Mesendoderm (in vitro differentiated cells): ENCODE results near the gene PPP1R12B.
A peak's percentile ranks its signal among the peaks of the same experiment; 100 is the strongest.

Experiments used
- DNase-seq: peaks from one replicate; pipeline ENCODE4 v3.0.0; 2013
- H2AK5ac ChIP-seq: 2 replicates; pipeline ENCODE4 v1.6.1; 2013; ENCODE audit warnings: low read length, inconsistent platforms
- H2BK120ac ChIP-seq: 2 replicates; pipeline ENCODE4 v1.6.1; 2013; ENCODE audit warnings: low read depth, mild to moderate bottlenecking, low read length, moderate library complexity, mixed read lengths
- H2BK15ac ChIP-seq: replicated peaks from 2 replicates; pipeline ENCODE4 v1.6.1; 2013; ENCODE audit warnings: low read depth, mild to moderate bottlenecking, moderate library complexity
- H2BK5ac ChIP-seq: 2 replicates; pipeline ENCODE4 v1.6.1; 2013; ENCODE audit warnings: low read length, inconsistent platforms
- H3K18ac ChIP-seq: 2 replicates; pipeline ENCODE4 v1.6.1; 2013; ENCODE audit warnings: mild to moderate bottlenecking, low read length, mixed read lengths
- H3K23ac ChIP-seq: one replicate; pipeline ENCODE4 v1.6.1; 2013; ENCODE audit warnings: low read length
- H3K27ac ChIP-seq: 2 replicates; pipeline ENCODE4 v1.5.1; 2013; ENCODE audit warnings: low read depth, mild to moderate bottlenecking, inconsistent platforms, low read length, moderate library complexity
- H3K27me3 ChIP-seq: 2 replicates; pipeline ENCODE4 v1.6.1; 2013; ENCODE audit warnings: low read length, control low read depth, mild to moderate bottlenecking, inconsistent platforms; ENCODE audit not compliant: insufficient read depth, poor library complexity
- H3K36me3 ChIP-seq: 2 replicates; pipeline ENCODE4 v1.6.1; 2013; ENCODE audit warnings: low read length, inconsistent platforms; ENCODE audit not compliant: control insufficient read depth, insufficient read depth
- H3K4ac ChIP-seq: one replicate; pipeline ENCODE4 v1.6.1; 2013; ENCODE audit warnings: low read depth, mild to moderate bottlenecking, low read length, moderate library complexity
- H3K4me1 ChIP-seq: 2 replicates; pipeline ENCODE4 v1.6.1; 2013; ENCODE audit warnings: low read depth, low read length, inconsistent platforms; ENCODE audit not compliant: control insufficient read depth
- H3K4me2 ChIP-seq: 2 replicates; pipeline ENCODE4 v1.6.1; 2013; ENCODE audit warnings: low read length
- H3K4me3 ChIP-seq: 2 replicates; pipeline ENCODE4 v1.5.1; 2013; ENCODE audit warnings: mild to moderate bottlenecking, low read length
- H3K56ac ChIP-seq: one replicate; pipeline ENCODE4 v1.6.1; 2013; ENCODE audit warnings: low read length
- H3K79me1 ChIP-seq: 2 replicates; pipeline ENCODE4 v1.6.1; 2013; ENCODE audit warnings: low read length, inconsistent platforms
- H3K79me2 ChIP-seq: 2 replicates; pipeline ENCODE4 v1.6.1; 2013; ENCODE audit warnings: mild to moderate bottlenecking, low read length; ENCODE audit not compliant: control insufficient read depth, insufficient read depth
- H3K9ac ChIP-seq: 2 replicates; pipeline ENCODE4 v1.6.1; 2013; ENCODE audit warnings: low read length, inconsistent platforms
- H4K5ac ChIP-seq: one replicate; pipeline ENCODE4 v1.6.1; 2013; ENCODE audit warnings: low read length
- H4K8ac ChIP-seq: one replicate; pipeline ENCODE4 v1.6.1; 2013; ENCODE audit warnings: low read depth, mild to moderate bottlenecking, control low read depth, low read length, moderate library complexity
- WGBS: extraction: QIAGEN DNeasy Blood & Tissue Kit; methylation state at CpG from one replicate; pipeline ENCODE4 v1.1.7; 2013; ENCODE audit warnings: low lambda C conversion rate, missing lambda C conversion rate; ENCODE audit not compliant: insufficient coverage; ENCODE audit errors: extremely low coverage; 5-methylcytosine and 5-hydroxymethylcytosine counted together

Gene PPP1R12B

DNA sequence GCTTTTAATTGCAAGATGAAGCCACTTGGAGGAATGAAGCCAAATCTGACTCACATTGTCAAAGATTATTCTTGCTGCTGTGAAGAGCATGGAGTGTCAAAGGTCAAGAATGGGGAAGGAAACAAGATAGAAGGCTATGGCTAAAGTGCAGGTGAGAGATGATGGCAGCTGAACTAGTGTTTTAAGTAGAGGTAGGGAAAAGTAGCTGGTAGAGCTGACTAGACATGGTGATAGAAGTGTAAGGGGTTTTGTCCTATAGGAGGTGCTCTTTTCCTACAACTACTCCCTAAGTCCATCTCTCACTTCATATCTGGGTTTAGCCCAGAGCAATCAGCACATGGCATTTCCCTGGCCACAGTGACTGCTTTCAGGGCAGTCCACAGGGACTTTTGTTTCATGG, 18.6 kb upstream of the PPP1R12B start:
- Histone ChIP-seq H4K8ac (no peak overlapping the region), H3K4ac (no peak overlapping the region), H2BK15ac (no peak overlapping the region), H3K23ac (no peak overlapping the region), H3K27ac (no peak overlapping the region), H3K4me1 (no peaks in the 10 kb centered on the region), H3K27me3 (no peaks in the 10 kb centered on the region), H2BK5ac (no peak overlapping the region), H3K4me3 (no peak overlapping the region), H3K79me1 (no peaks in the 10 kb centered on the region), H4K5ac (no peak overlapping the region), H3K9ac (no peak overlapping the region), H3K56ac (no peak overlapping the region), H3K4me2 (no peak overlapping the region), H2BK120ac (no peak overlapping the region), H2AK5ac (no peak overlapping the region), H3K36me3 (peaks cover 4% of the 10 kb centered on the region), H3K79me2 (no peaks in the 10 kb centered on the region), H3K18ac (no peak overlapping the region)
- DNase-seq = peak; percentile 50

DNA sequence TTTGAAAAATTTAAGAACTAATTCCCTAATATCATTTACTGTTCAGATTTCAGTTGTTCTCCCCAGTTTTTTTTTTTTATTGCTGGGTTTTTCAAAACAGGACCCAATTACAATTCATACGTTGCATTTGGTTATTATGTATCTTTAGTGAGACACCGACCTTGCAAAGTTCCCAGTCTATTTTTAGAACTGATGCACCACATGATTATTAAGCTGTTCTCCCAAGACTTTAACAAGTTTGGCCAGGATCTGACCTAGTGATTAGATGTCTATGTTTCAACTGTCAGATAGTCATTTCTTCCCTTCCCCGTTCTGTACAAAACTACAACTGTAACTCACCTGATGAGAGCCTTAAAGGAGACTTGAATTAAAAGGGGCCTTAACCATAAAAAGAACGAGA, 14.6 kb upstream of the PPP1R12B start:
- H3K36me3 ChIP-seq = peaks cover 4% of the 10 kb centered on the region
- H3K23ac ChIP-seq = no peak overlapping the region
- H3K4ac ChIP-seq = no peak overlapping the region
- no peak overlapping the region for H3K27ac ChIP-seq
- H3K56ac ChIP-seq = no peak overlapping the region
- no peak overlapping the region for H3K4me3 ChIP-seq
- no peak for DNase-seq
- no peak overlapping the region for H3K18ac ChIP-seq
- H3K9ac ChIP-seq = no peak overlapping the region
- no peak overlapping the region for H2AK5ac ChIP-seq
- H3K4me1 ChIP-seq = no peaks in the 10 kb centered on the region
- H3K27me3 ChIP-seq = no peaks in the 10 kb centered on the region
- H3K4me2 ChIP-seq = no peak overlapping the region
- H2BK120ac ChIP-seq = no peak overlapping the region
- H3K79me2 ChIP-seq = no peaks in the 10 kb centered on the region
- H2BK5ac ChIP-seq = no peak overlapping the region
- H4K5ac ChIP-seq = no peak overlapping the region
- no peak overlapping the region for H4K8ac ChIP-seq
- WGBS = no CpG with 5 or more reads among the region's 4 CpGs
- H2BK15ac ChIP-seq = no peak overlapping the region
- H3K79me1 ChIP-seq = no peaks in the 10 kb centered on the region

DNA sequence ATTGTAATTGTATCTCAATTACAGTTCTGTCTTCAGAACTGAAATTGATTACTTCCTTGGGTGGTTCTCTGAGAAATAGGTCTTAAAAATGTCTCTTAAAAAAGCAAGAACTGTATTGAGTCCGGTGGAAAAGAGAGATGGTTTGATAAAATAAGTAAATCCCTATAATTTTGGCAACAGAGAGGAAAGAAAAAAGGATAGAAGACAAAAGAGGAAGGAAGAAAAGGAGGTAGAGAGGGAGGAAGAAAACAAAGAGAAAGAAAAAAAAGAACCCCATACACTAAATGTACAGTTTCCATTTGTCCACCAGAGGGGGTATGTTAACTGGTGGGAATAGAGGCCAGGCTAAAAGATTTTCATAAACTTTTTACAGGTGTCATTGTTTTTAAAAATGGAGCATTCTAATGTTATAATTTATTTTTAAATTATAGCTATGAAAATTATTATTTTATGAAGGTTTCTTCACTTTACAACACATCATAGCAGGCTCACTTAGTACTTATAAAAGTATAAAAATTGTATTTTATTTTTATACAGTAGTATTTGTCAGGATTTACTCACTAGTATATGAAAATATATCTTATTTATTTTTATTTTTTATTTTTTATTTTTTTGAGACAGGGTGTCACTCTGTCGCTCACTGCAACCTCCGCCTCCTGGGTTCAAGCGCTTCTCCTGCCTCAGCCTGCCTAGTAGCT, 4.7 kb upstream of the PPP1R12B start:
- Histone ChIP-seq H2AK5ac (no peak overlapping the region), H4K5ac (no peak overlapping the region), H3K4me2 (no peak overlapping the region), H3K27me3 (no peaks in the 10 kb centered on the region), H3K79me1 (peaks cover 3% of the 10 kb centered on the region), H3K4me3 (no peak overlapping the region), H3K4ac (no peak overlapping the region), H2BK5ac (no peak overlapping the region), H3K79me2 (peaks cover 7% of the 10 kb centered on the region), H2BK15ac (no peak overlapping the region), H3K36me3 (no peaks in the 10 kb centered on the region), H4K8ac (no peak overlapping the region), H3K18ac (no peak overlapping the region), H2BK120ac (no peak overlapping the region), H3K56ac (no peak overlapping the region), H3K9ac (no peak overlapping the region), H3K4me1 (no peaks in the 10 kb centered on the region), H3K27ac (no peak overlapping the region), H3K23ac (no peak overlapping the region)
- peak; percentile 45 for DNase-seq
- WGBS = no CpG with 5 or more reads among the region's 4 CpGs

DNA sequence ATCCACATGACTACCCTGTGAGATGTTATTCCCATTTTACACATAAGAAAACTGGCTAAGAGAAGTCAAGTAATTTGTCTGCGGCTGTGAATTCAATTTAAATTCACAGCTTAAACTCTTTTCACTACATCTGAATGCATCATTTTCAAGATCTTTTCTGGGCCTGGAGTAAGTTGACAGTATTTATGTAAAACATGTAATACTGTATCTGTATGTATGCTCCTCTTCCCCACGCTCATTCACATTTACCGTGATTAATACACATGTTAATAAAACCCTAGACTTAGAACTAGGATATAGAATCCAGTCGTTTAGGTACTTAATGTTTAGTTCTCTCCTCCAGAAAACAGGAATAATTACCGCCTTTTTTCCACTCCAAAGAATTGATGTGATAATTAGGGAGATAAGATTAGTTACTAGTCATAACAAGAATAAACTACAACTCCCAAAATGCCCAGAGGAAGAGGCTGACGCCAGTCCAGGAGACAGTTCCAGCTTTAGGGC, 442 bp upstream of the PPP1R12B start:
- no peak overlapping the region for H3K18ac ChIP-seq
- H3K23ac ChIP-seq = no peak overlapping the region
- H3K4ac ChIP-seq = no peak overlapping the region
- H4K5ac ChIP-seq = no peak overlapping the region
- H3K4me1 ChIP-seq = no peaks in the 10 kb centered on the region
- no peak overlapping the region for H2BK5ac ChIP-seq
- H2BK120ac ChIP-seq = no peak overlapping the region
- H4K8ac ChIP-seq = no peak overlapping the region
- H3K36me3 ChIP-seq = no peaks in the 10 kb centered on the region
- no peak overlapping the region for H2BK15ac ChIP-seq
- H2AK5ac ChIP-seq = no peak overlapping the region
- no peak overlapping the region for H3K4me3 ChIP-seq
- no peaks in the 10 kb centered on the region for H3K79me2 ChIP-seq
- H3K79me1 ChIP-seq = no peaks in the 10 kb centered on the region
- WGBS = no CpG with 5 or more reads among the region's 6 CpGs
- DNase-seq = no peak
- no peaks in the 10 kb centered on the region for H3K27me3 ChIP-seq
- H3K56ac ChIP-seq = no peak overlapping the region
- H3K27ac ChIP-seq = no peak overlapping the region
- H3K9ac ChIP-seq = no peak overlapping the region
- H3K4me2 ChIP-seq = no peak overlapping the region

DNA sequence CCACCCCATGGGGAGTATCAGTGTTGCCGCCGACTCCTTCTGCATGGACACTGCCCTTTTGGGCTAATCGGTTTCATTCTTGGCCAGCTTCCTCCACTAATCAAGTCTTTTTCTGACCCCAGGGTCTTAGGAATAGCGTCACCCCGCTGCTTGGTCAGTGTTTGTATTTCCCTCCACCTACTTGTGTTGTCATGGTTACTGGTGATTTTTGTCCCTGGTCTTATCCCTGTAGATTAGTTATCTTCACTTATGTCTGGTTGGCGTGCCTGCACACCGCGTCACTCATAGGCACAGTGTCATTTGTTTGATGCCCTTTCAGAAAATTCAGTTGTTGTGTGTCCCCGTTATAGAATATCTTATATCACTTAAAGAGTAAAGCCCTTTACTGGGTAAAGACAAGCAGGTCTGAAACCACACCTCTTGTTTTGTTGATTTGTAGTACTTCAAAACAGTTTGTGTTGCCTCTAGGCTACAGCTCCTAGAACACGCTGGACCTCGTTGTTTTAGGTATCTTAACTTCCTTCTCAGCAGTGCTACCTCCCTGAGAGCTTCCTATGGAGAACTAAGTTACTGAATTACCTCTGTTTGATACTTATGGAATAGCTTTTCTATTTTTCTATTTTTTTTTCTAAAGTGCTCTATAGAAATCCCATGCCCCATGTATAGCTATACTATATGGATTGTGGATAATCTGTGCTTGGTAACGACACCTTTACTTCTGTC, 868 bp downstream of the PPP1R12B start:
- Histone ChIP-seq H3K27me3 (no peaks in the 10 kb centered on the region), H2BK5ac (no peak overlapping the region), H3K4me2 (peak overlapping the region; percentile 95), H3K23ac (no peak overlapping the region), H3K79me2 (no peaks in the 10 kb centered on the region), H3K27ac (no peak overlapping the region), H3K4me1 (no peaks in the 10 kb centered on the region), H2AK5ac (no peak overlapping the region), H3K4ac (no peak overlapping the region), H2BK120ac (no peak overlapping the region), H3K18ac (no peak overlapping the region), H3K9ac (peak overlapping the region; percentile 73), H4K5ac (no peak overlapping the region), H2BK15ac (no peak overlapping the region), H4K8ac (no peak overlapping the region), H3K36me3 (no peaks in the 10 kb centered on the region), H3K56ac (peak overlapping the region; percentile 86), H3K79me1 (no peaks in the 10 kb centered on the region), H3K4me3 (peak overlapping the region; percentile 83)
- no CpG with 5 or more reads among the region's 12 CpGs for WGBS
- peak; percentile 90 for DNase-seq
